ENCODE data around the gene RUNDC1. TPM values are rescaled to one million over a fixed set of nuclear protein-coding genes. Genes with fewer than 3 reads are reported as not detected.

Gene RUNDC1
- total and polyA plus RNA-seq, 2 donors (not counting 1 experiment from before 2014, with no cell fraction given) = 8.0 to 8.8 TPM

GRCh38 chr17:43018008-43018853, 37.9 kb downstream of the RUNDC1 start:
- H3K4me3 ChIP-seq (replicated peaks in 1 of 4; ENCODE audit: control extremely low read depth in 1 of 4, insufficient read depth in 1 of 4, low read depth in 3 of 4, low read length in 4 of 4) = no peak overlapping the region
- no peaks in the 10 kb centered on the region for H3K9me3 ChIP-seq (ENCODE audit: control insufficient read depth, insufficient read depth, low read depth, low read length)
- no peak overlapping the region for H3K27ac ChIP-seq (ENCODE audit: insufficient read depth, low read length)
- TF ChIP-seq EZH2 (IDR thresholded peaks at IDR 0.05; ENCODE audit: low read length, missing control alignments) = no peak
- TF ChIP-seq, protein P1, sequence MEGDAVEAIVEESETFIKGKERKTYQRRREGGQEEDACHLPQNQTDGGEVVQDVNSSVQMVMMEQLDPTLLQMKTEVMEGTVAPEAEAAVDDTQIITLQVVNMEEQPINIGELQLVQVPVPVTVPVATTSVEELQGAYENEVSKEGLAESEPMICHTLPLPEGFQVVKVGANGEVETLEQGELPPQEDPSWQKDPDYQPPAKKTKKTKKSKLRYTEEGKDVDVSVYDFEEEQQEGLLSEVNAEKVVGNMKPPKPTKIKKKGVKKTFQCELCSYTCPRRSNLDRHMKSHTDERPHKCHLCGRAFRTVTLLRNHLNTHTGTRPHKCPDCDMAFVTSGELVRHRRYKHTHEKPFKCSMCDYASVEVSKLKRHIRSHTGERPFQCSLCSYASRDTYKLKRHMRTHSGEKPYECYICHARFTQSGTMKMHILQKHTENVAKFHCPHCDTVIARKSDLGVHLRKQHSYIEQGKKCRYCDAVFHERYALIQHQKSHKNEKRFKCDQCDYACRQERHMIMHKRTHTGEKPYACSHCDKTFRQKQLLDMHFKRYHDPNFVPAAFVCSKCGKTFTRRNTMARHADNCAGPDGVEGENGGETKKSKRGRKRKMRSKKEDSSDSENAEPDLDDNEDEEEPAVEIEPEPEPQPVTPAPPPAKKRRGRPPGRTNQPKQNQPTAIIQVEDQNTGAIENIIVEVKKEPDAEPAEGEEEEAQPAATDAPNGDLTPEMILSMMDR (conservative IDR thresholded peaks at IDR 0.05 in 1 of 2, IDR thresholded peaks at IDR 0.05 in 1 of 2; ENCODE audit: low read depth in 1 of 2, low read length in 2 of 2) = no peak
- peaks cover 13% of the 10 kb centered on the region for H3K4me1 ChIP-seq (ENCODE audit: control insufficient read depth, extremely low read depth, insufficient read depth, low read length)
- H3K79me2 ChIP-seq (ENCODE audit: control insufficient read depth, insufficient read depth, low read length) = peaks cover 33% of the 10 kb centered on the region
- no peak overlapping the region for H3K9ac ChIP-seq (ENCODE audit: insufficient read depth, low read length)
- H3K27me3 ChIP-seq (ENCODE audit: control insufficient read depth, insufficient read depth, low read length) = no peaks in the 10 kb centered on the region
- no peak overlapping the region for H3K4me2 ChIP-seq (ENCODE audit: extremely low read depth, insufficient read depth, low read length)
- no peaks in the 10 kb centered on the region for H4K20me1 ChIP-seq (ENCODE audit: control insufficient read depth, extremely low read depth, insufficient read depth, low read length)
- no peak overlapping the region for H2AFZ ChIP-seq (ENCODE audit: low read length)
- no peak for DNase-seq (ENCODE audit: low read depth in 2 of 2)
- H3K36me3 ChIP-seq (ENCODE audit: control insufficient read depth, insufficient read depth, low read length) = peaks cover 16% of the 10 kb centered on the region

GRCh38 chr17:43018932-43019331, 38.6 kb downstream of the RUNDC1 start:
- Histone ChIP-seq H3K36me3 (ENCODE audit: control insufficient read depth, insufficient read depth, low read length) (peaks cover 12% of the 10 kb centered on the region), H3K9me3 (ENCODE audit: control insufficient read depth, insufficient read depth, low read depth, low read length) (no peaks in the 10 kb centered on the region), H3K4me2 (ENCODE audit: extremely low read depth, insufficient read depth, low read length) (no peak overlapping the region), H3K4me1 (ENCODE audit: control insufficient read depth, extremely low read depth, insufficient read depth, low read length) (peaks cover 13% of the 10 kb centered on the region), H3K79me2 (ENCODE audit: control insufficient read depth, insufficient read depth, low read length) (peaks cover 33% of the 10 kb centered on the region), H4K20me1 (ENCODE audit: control insufficient read depth, extremely low read depth, insufficient read depth, low read length) (no peaks in the 10 kb centered on the region), H3K4me3 (replicated peaks in 1 of 4; ENCODE audit: control extremely low read depth in 1 of 4, insufficient read depth in 1 of 4, low read depth in 3 of 4, low read length in 4 of 4) (peak overlapping the region in 1 of 4 experiments; percentile 74), H3K27me3 (ENCODE audit: control insufficient read depth, insufficient read depth, low read length) (no peaks in the 10 kb centered on the region), H3K9ac (ENCODE audit: insufficient read depth, low read length) (no peak overlapping the region), H3K27ac (ENCODE audit: insufficient read depth, low read length) (no peak overlapping the region), H2AFZ (ENCODE audit: low read length) (no peak overlapping the region)
- DNase-seq (ENCODE audit: low read depth in 2 of 2) = peak in 1 of 2 donors; percentile 57
- no peak for TF ChIP-seq EZH2 (IDR thresholded peaks at IDR 0.05; ENCODE audit: low read length, missing control alignments)
- TF ChIP-seq, protein P1 (conservative IDR thresholded peaks at IDR 0.05 in 1 of 2, IDR thresholded peaks at IDR 0.05 in 1 of 2; ENCODE audit: low read depth in 1 of 2, low read length in 2 of 2) = no peak

DNA sequence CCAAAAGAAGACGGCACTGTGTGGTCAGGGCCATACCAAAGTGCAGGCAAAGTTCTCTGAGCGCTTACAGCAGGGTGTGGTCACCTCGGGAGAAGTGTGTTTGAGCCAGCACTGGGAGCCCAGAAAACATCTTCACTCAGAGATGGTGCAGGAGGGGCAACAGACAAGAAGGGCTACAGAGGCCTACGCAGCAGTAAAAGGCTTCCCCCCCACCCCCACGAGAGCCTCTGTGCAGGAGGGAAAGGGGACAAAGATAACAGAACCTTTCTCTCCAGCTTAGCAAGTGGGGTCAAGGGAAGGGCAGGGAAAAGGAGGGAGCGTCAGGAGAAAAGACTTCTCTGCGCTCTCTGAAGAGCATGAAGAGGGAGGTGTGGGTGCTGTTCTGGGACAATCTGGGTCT, 39.1 kb downstream of the RUNDC1 start:
- peaks cover 12% of the 10 kb centered on the region for H3K36me3 ChIP-seq (ENCODE audit: control insufficient read depth, insufficient read depth, low read length)
- peak overlapping the region; percentile 62 for H3K4me2 ChIP-seq (ENCODE audit: extremely low read depth, insufficient read depth, low read length)
- H3K79me2 ChIP-seq (ENCODE audit: control insufficient read depth, insufficient read depth, low read length) = peaks cover 33% of the 10 kb centered on the region
- no peak overlapping the region for H3K27ac ChIP-seq (ENCODE audit: insufficient read depth, low read length)
- no peak overlapping the region for H2AFZ ChIP-seq (ENCODE audit: low read length)
- H4K20me1 ChIP-seq (ENCODE audit: control insufficient read depth, extremely low read depth, insufficient read depth, low read length) = no peaks in the 10 kb centered on the region
- no peaks in the 10 kb centered on the region for H3K27me3 ChIP-seq (ENCODE audit: control insufficient read depth, insufficient read depth, low read length)
- no peaks in the 10 kb centered on the region for H3K9me3 ChIP-seq (ENCODE audit: control insufficient read depth, insufficient read depth, low read depth, low read length)
- TF ChIP-seq, protein P1 (conservative IDR thresholded peaks at IDR 0.05 in 1 of 2, IDR thresholded peaks at IDR 0.05 in 1 of 2; ENCODE audit: low read depth in 1 of 2, low read length in 2 of 2) = no peak
- no peak for TF ChIP-seq EZH2 (IDR thresholded peaks at IDR 0.05; ENCODE audit: low read length, missing control alignments)
- H3K4me3 ChIP-seq (replicated peaks in 1 of 4; ENCODE audit: control extremely low read depth in 1 of 4, insufficient read depth in 1 of 4, low read depth in 3 of 4, low read length in 4 of 4) = peak overlapping the region in 3 of 4 experiments; percentile 7 to 74 (median 8)
- H3K9ac ChIP-seq (ENCODE audit: insufficient read depth, low read length) = no peak overlapping the region
- DNase-seq (ENCODE audit: low read depth in 2 of 2) = peak in 1 of 2 donors; percentile 39
- H3K4me1 ChIP-seq (ENCODE audit: control insufficient read depth, extremely low read depth, insufficient read depth, low read length) = peaks cover 13% of the 10 kb centered on the region
